Calu3 (cell line): ENCODE results near the gene CUZD1. TPM values are rescaled to one million over a fixed set of nuclear protein-coding genes. Genes with fewer than 3 reads are reported as not detected.

Experiments used
- BruUV-seq: library from RNA; stranded (reverse); fragments of 400-500 nt; replicated peaks from 2 replicates; lab custom pipeline; 2021; lab: Mats Ljungman, UMichigan
- CTCF ChIA-PET: fragments of 300-600 bp; sonication (Branson Sonifier 250); formaldehyde crosslinking; loops from one replicate; lab custom pipeline; 2022; ENCODE audit warnings: antibody characterized with exemption; lab: Charles Lee
- DNase-seq: peaks from one replicate; pipeline ENCODE4 v3.0.0; 2022
- H3K27ac Mint-ChIP-seq: one replicate; pipeline ENCODE4 v1.8.0; 2022; ENCODE audit warnings: mixed read lengths; ENCODE audit not compliant: unreplicated experiment
- H3K27me3 Mint-ChIP-seq: one replicate; pipeline ENCODE4 v1.8.0; 2022; ENCODE audit warnings: mixed read lengths; ENCODE audit not compliant: unreplicated experiment
- H3K36me3 Mint-ChIP-seq: one replicate; pipeline ENCODE4 v1.8.0; 2022; ENCODE audit warnings: mild to moderate bottlenecking, moderate library complexity, mixed read lengths; ENCODE audit not compliant: insufficient read depth, unreplicated experiment
- H3K4me1 Mint-ChIP-seq: one replicate; pipeline ENCODE4 v1.8.0; 2022; ENCODE audit warnings: mild to moderate bottlenecking, low read depth, mixed read lengths; ENCODE audit not compliant: unreplicated experiment
- H3K4me3 Mint-ChIP-seq: one replicate; pipeline ENCODE4 v1.8.0; 2022; ENCODE audit warnings: mild to moderate bottlenecking, low read depth, moderate library complexity, mixed read lengths; ENCODE audit not compliant: unreplicated experiment
- H3K9me3 Mint-ChIP-seq: one replicate; pipeline ENCODE4 v1.8.0; 2022; ENCODE audit warnings: low read depth, mixed read lengths; ENCODE audit not compliant: unreplicated experiment
- intact Hi-C: fragments of 100-400 bp; cut with micrococcal nuclease; formaldehyde crosslinking; loops from one replicate; pipeline ENCODE4 v1.10.0; 2022; ENCODE audit not compliant: unreplicated experiment
- total RNA-seq: library from RNA; stranded (reverse); gene quantifications from 2 replicates; pipeline ENCODE4 v1.2.3, GENCODE V29; 2022
- TF ChIP-seq, protein P1 (sequence below): fragments of 200-600 bp; IDR thresholded peaks from one replicate; pipeline ENCODE4 v1.8.0; 2022; ENCODE audit warnings: antibody characterized with exemption; ENCODE audit not compliant: unreplicated experiment

The CUZD1 gene
- total RNA-seq, 1 experiment from 2014 or later: 1.5 TPM

DNA sequence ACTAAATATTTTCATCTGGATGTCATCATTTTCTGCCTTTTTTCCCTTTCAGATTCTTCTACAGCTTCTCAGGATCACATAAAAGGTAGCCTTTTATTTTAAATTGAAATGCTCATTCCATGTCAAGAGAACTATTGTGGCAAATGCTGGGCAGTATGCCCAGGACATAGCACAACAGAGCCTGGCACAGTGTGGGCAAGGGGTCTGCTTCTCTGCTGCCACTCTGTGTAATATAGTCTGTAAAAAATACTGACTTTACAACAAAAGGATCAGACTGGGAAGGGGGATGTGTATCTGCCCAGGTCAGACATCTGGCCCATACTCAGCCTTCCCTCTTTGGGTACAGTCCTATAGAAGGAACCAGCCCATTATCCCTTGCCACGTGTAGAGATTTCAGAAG, 62.7 kb downstream of the CUZD1 start:
- Mint-ChIP-seq H3K4me1 (no peaks in the 10 kb centered on the region), H3K27ac (no peak overlapping the region), H3K36me3 (no peaks in the 10 kb centered on the region), H3K4me3 (no peak overlapping the region), H3K27me3 (peaks cover 12% of the 10 kb centered on the region), H3K9me3 (peaks cover 3% of the 10 kb centered on the region)
- no peak for DNase-seq
- CTCF ChIA-PET: no interaction called here
- no TSS peak for BruUV-seq
- TF ChIP-seq, protein P1, sequence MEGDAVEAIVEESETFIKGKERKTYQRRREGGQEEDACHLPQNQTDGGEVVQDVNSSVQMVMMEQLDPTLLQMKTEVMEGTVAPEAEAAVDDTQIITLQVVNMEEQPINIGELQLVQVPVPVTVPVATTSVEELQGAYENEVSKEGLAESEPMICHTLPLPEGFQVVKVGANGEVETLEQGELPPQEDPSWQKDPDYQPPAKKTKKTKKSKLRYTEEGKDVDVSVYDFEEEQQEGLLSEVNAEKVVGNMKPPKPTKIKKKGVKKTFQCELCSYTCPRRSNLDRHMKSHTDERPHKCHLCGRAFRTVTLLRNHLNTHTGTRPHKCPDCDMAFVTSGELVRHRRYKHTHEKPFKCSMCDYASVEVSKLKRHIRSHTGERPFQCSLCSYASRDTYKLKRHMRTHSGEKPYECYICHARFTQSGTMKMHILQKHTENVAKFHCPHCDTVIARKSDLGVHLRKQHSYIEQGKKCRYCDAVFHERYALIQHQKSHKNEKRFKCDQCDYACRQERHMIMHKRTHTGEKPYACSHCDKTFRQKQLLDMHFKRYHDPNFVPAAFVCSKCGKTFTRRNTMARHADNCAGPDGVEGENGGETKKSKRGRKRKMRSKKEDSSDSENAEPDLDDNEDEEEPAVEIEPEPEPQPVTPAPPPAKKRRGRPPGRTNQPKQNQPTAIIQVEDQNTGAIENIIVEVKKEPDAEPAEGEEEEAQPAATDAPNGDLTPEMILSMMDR: no peak
- intact Hi-C loops: no loop called here

Other genes with a start within 250 kb of the CUZD1 start
- not detected in 2 replicates for gene C10orf120, start 146.0 kb downstream of the CUZD1 start, total RNA-seq
- 5.1 and 6.3 TPM in 2 replicates for gene FAM24B, start 33.7 kb upstream of the CUZD1 start, total RNA-seq
- gene FAM24A, start 64.8 kb upstream of the CUZD1 start, total RNA-seq: not detected in 2 replicates
- 7.8 and 8.3 TPM in 2 replicates for gene C10orf88, start 108.4 kb upstream of the CUZD1 start, total RNA-seq
- gene PSTK, start 134.5 kb upstream of the CUZD1 start, total RNA-seq: 1.2 and 3.3 TPM in 2 replicates
- 5.8 and 9.2 TPM in 2 replicates for gene IKZF5, start 162.9 kb upstream of the CUZD1 start, total RNA-seq
- gene ACADSB, start 163.1 kb upstream of the CUZD1 start, total RNA-seq: 8.7 and 11.3 TPM in 2 replicates